NCI-H446 treated with DMSO at 0.1 percent for 48 hours (cell line): Measurements from ENCODE around the gene ZBTB5.
"Not testable (repeated sequence)": the region's sequence is repeated elsewhere in the genome, so short reads cannot be mapped to it uniquely, and the experiment has no call there.

Experiments
- DNase-seq: peaks from one replicate; lab custom pipeline; 2025; lab: John Stamatoyannopoulos, UW

Gene ZBTB5

GRCh38 chr9:37486616-37487548 is 21.6 kb upstream of the ZBTB5 start:
- peak; percentile 56 for DNase-seq

GRCh38 chr9:37486256-37486615 is 21.0 kb upstream of the ZBTB5 start:
- no peak for DNase-seq

- DNase-seq, result peak; percentile 87
Observed at GRCh38 chr9:37485389-37486255, 20.4 kb upstream of the ZBTB5 start, which contains the start of gene POLR1E. TSS of gene POLR1E (plus strand) at chr9:37485948. CDS start at chr9:37486048, 100 bp downstream.

- no peak for DNase-seq
Observed at GRCh38 chr9:37480759-37481158, 15.5 kb upstream of the ZBTB5 start.

GRCh38 chr9:37477987-37478619 is 12.9 kb upstream of the ZBTB5 start:
- not testable (repeated sequence) for DNase-seq

GRCh38 chr9:37477443-37477842 is 12.2 kb upstream of the ZBTB5 start:
- not testable (repeated sequence) for DNase-seq

- DNase-seq, result no peak
Observed at GRCh38 chr9:37476930-37477329, 11.7 kb upstream of the ZBTB5 start.

GRCh38 chr9:37474438-37474837 is 9.2 kb upstream of the ZBTB5 start:
- no peak for DNase-seq

GRCh38 chr9:37473982-37474381 is 8.7 kb upstream of the ZBTB5 start:
- DNase-seq, result not testable (repeated sequence)

GRCh38 chr9:37471942-37472684 is 6.9 kb upstream of the ZBTB5 start:
- DNase-seq, result no peak

GRCh38 chr9:37468620-37469019 is 3.4 kb upstream of the ZBTB5 start:
- DNase-seq, result no peak

GRCh38 chr9:37467530-37467929 is 2.3 kb upstream of the ZBTB5 start:
- not testable (repeated sequence) for DNase-seq

GRCh38 chr9:37466037-37466709 is 923 bp upstream of the ZBTB5 start:
- peak; percentile 36 for DNase-seq

- DNase-seq, result peak; percentile 85
Observed at GRCh38 chr9:37464426-37465248, 613 bp downstream of the ZBTB5 start.

GRCh38 chr9:37464006-37464405 is 1.2 kb downstream of the ZBTB5 start:
- no peak for DNase-seq

GRCh38 chr9:37456817-37457216 is 8.4 kb downstream of the ZBTB5 start:
- no peak for DNase-seq

- no peak for DNase-seq
Observed at GRCh38 chr9:37455884-37456647, 9.2 kb downstream of the ZBTB5 start.

GRCh38 chr9:37454238-37454637 is 11.0 kb downstream of the ZBTB5 start:
- no peak for DNase-seq

- no peak for DNase-seq
Observed at GRCh38 chr9:37453827-37454226, 11.4 kb downstream of the ZBTB5 start.
